Colon (tissue), 2 donors: ENCODE results near the gene SLC35G3.
"Not testable (repeated sequence)": the region's sequence is repeated elsewhere in the genome, so short reads cannot be mapped to it uniquely, and the experiment has no call there.

Experiments
- FAIRE-seq: peaks from 2 replicates; lab custom pipeline; 2012; peaks lifted over from hg19 to GRCh38; lab: Jason Lieb, UNC
- donor health status: control.
- donor health status: control.

The SLC35G3 gene

DNA sequence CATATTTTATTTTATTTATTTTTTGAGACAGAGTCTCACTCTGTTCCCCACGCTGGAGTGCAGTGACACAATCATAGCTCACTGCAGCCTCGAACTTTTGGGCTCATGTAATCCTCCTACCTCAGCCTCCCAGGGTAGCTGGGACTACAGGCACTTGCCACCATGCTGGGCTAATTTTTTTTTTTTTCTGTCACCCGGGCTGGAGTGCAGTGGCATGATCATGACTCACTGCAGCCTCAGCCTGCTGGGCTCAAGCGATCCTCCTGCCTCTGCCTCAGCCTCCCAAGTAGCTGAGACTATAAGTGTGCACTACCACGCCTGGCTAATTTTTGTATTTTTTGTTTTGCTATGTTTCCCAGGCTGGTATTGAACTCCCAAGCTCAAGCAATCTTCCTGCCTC lies 29.5 kb downstream of the SLC35G3 start:
- no peak for FAIRE-seq

GRCh38 chr17:35163886-35164285 lies 30.3 kb downstream of the SLC35G3 start:
- FAIRE-seq = no peak

DNA sequence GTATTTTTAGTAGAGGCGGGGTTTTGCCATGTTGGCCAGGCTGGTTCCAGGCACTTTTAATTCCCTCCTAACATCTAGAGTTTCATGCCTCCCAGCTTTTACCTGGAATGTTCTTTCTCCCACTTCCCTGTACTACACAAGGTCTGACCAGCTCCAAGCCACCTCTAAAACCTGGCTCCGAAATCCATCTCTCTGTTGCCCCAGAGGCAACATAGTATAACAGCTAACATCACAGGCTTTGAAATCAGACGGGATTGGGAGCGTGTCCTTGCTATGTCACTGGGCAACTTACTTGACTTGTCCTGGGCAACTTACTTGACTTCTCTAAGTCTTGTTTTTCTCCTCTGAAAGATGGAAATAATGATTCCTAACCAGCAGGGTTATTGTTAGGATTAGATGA lies 31.4 kb downstream of the SLC35G3 start:
- FAIRE-seq = no peak

GRCh38 chr17:35161281-35161761 lies 32.9 kb downstream of the SLC35G3 start:
- FAIRE-seq = no peak

- no peak for FAIRE-seq
These were observed 33.6 kb downstream of the SLC35G3 start for GRCh38 chr17:35160354-35161201.

- FAIRE-seq = no peak
These were observed 34.3 kb downstream of the SLC35G3 start for GRCh38 chr17:35159940-35160339.

DNA sequence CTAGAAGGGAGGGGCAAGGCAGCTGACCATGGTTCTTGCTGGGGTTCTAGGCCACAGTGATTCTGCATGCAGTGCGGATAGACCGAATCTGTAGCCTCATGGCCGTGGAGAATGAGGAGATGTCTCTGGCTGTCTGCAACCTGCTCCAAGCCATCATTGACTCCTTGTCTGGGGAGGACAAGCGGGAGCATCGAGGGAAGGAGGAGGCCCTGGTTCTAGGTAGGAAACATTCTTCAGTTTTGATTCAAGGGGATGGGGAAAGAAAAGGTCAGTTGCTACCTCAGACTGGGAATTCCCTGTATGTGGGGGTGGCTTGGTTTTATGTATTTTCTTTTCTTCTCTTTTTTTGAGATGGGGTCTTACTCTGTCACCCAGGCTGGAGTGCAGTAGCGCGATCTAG lies 38.9 kb downstream of the SLC35G3 start:
- no peak for FAIRE-seq

DNA sequence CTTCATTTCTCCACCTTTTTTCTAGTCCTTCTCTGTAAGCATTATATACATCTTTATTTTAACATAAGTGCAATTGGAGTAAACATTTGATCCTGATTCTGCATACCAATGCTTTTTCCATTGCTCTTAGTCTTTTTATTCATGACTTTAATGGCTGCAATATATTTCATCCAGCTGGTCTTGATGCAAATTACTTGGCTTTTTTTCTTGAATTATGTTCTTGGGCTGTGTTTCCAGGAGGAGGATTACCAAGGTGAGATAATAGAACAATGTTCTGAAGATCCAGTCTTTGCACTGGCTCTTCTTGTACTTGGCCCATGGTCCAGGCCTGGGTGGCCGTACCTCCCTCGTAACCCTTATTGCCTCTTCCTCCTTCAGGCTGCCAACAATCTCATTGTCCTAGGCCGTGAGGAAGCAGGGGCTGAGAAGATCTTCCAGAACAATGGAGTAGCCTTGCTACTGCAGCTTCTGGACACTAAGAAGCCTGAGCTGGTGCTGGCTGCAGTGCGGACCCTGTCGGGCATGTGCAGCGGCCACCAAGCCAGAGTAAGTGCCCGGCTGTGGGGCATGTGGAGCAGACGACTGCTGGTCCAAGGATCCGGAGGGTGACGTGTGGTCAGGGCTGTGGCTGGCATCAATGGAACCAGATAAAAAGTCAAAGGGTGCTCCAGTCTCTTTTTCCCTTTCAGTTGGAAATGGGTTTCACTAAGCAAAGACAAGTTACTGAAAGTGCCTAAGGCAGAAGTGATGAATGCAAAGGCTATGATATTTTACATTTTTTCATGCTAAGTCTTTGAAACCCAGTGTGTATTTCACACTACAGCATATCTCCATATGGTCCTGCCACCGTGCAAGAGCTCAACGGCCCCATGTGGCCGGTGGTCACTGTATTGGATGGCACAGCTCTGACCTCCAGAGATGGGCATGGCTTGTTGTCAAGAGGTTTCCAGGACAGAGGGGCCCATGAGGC lies 39.7 kb downstream of the SLC35G3 start:
- FAIRE-seq = no peak

DNA sequence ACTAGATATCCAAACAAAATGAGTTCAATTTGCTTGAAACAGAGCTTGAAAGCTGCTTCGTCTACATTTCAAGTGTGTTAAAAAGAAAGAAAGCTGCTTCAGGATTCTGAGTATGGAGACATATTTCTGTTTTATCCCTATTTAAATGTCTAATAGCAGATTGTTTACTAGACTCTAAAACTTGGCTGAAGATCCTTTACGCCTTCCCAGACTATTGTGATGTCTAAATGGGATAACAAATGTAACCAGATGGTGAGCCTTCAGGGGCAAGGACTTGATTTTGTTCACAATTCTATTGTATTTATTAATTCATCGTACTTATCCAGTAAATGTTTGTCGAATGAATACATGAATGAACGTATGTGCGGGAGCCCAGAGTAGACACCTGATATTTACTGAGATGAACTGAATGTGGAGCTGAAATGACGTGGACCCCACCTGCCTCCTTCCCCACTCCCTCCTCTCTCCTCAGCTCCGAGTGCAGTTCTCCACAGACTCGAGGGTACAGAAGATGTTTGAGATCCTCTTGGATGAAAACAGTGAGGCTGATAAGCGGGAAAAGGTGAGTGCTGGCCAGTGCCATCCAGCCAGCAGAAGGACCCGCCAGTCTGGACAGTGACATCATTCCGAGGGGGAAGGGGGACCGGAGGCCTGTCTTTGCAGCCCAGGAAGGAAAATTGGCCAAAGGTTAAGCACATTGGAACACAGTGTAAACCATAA lies 41.6 kb downstream of the SLC35G3 start:
- no peak for FAIRE-seq

DNA sequence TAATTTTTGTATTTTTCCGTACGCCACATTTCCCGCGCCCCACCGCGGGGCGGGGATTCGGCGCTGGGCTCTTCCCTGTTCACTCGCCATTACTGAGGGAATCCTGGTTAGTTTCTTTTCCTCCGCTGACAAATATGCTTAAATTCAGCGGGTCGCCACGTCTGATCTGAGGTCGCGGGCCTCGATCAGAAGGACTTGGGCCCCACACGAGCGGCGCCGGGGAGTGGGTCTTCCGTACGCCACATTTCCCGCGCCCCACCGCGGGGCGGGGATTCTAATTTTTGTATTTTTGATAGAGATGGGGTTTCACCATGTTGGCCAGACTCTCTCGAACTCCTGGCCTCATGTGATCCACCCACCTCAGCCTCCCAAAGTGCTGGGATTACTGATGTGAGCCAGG lies 43.1 kb downstream of the SLC35G3 start:
- FAIRE-seq = not testable (repeated sequence)

- no peak for FAIRE-seq
These were observed 44.3 kb downstream of the SLC35G3 start for GRCh38 chr17:35149941-35150340.

DNA sequence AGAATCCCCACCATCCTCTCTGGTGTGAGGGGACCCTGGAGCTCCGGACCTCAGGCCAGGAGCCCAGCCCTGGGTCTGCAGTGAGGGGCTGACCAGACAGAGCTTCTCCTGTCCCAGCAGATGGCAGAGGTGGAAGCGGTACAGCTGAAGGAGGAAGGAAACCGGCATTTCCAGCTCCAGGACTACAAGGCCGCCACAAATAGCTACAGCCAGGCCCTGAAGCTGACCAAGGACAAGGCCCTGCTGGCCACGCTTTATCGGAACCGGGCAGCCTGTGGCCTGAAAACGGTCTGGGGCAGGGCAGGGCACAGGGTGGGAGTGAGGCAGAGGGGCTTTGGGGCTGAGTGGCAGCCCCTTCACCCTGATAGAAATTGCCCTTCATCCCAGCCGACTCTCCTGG lies 46.0 kb downstream of the SLC35G3 start:
- no peak for FAIRE-seq

DNA sequence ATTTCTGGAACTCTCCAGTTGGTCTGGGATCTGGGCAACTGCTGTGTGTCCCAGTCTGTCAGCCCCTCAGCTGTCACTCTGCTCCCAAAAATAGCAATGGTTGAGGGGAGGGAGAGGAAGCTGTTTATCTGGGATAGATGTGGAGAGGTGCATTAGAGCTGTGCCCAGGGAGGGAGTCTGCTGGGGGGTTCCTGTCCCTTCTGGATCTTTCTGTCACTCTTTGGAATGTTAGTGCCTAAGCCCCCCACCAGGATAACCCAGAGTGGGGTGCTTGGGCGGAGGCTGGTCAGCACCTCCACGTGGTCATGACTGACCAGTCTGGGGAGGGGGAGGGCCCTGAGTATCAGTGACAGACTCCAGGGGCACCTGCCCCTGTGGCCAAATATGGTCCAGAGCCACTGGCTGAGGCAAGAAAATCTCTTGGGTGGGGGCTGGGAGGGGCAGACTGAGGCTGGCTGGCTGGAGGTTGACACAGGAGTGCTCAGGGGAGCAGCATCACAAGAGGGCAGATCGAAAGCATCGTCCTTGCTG lies 46.8 kb downstream of the SLC35G3 start, which contains the start of gene UNC45B:
Gene UNC45B (plus strand): TSS at position 443 of the 531 bp plus-strand sequence. CDS start 447 bp downstream, outside the sequence.
- no peak for FAIRE-seq

DNA sequence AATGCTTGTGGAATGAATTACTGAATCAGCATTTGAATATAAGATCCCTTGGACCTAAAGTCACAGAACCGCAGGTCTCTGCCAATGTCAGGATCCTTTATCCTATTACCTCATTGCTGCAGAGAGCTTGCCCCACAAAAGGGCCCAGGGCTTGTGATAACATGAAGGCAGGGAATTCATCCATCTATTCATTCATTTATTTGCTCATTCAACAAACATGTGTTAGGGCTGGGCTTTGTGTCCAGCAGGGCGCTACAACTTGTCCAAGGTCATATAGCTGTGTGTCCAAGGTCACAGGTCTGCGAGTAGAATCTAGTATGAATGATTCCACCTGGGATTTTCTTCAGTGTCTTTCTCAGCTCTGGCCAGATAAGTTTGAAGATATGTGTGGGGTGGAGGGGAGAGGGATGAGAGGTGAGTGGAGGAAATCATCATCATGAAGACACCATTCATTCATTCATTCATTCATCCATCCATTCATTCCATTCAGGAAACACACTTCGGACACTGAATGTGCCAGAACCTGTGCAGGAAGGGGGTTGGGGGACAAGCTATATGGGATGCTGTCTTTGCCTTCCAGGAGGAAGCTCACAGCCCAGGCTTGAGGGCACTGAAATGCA lies 47.9 kb downstream of the SLC35G3 start:
- FAIRE-seq = no peak

- no peak for FAIRE-seq
These were observed 49.4 kb downstream of the SLC35G3 start for GRCh38 chr17:35144840-35145239.
